ENCODE measurements around the gene BTBD2.

- TF ChIP-seq POLR2A (IDR thresholded peaks at IDR 0.05) = no peak
- no peak for TF ChIP-seq CTCF (IDR thresholded peaks at IDR 0.05)
Observed at GRCh38 chr19:2063824-2064223, 48.3 kb upstream of the BTBD2 start.
